ENCODE measurements around the gene SLC30A1. TPM values are rescaled to one million over a fixed set of nuclear protein-coding genes. Genes with fewer than 3 reads are reported as not detected.

Gene SLC30A1
- total and polyA plus RNA-seq, 10 of the 15 experiments (the other 5 are each of a cell fraction or from before 2014, with no cell fraction given): 3.5 to 14.1 (median 8.8) TPM

- no peak for TF ChIP-seq RELA (IDR thresholded peaks at IDR 0.05; ENCODE audit: borderline replicate concordance, partially characterized antibody)
- no peak for TF ChIP-seq EZH2 (IDR thresholded peaks at IDR 0.05; ENCODE audit: borderline replicate concordance, control insufficient read depth, low read depth, low read length)
- no peak for TF ChIP-seq ZBTB11 (CRISPR knock-in tag; IDR thresholded peaks at IDR 0.05)
- TF ChIP-seq SIX5 (IDR thresholded peaks at IDR 0.05; ENCODE audit: low read depth, low read length, severe bottlenecking): no peak
- TF ChIP-seq USF1 (IDR thresholded peaks at IDR 0.05; ENCODE audit: borderline replicate concordance, extremely low read length, insufficient read depth, low read depth, low read length): no peak
- no peak for TF ChIP-seq HSF1 (IDR thresholded peaks at IDR 0.05; ENCODE audit: low read depth, low read length)
These were observed 23.2 kb upstream of the SLC30A1 start (continued) for GRCh38 chr1:211601982-211602670.
